GM23338 (cell line): ENCODE data around the gene FBXO9. TPM values are rescaled to one million over a fixed set of nuclear protein-coding genes. Genes with fewer than 3 reads are reported as not detected.

Source experiments
- ATAC-seq: fragments of 200-7000 bp; cut with Tn5 transposase; 3 replicates; pipeline ENCODE4 v1.9.1; 2020
- DNase-seq: peaks from one replicate; pipeline ENCODE4 v3.0.0-alpha.2; 2015; ENCODE audit warnings: low spot score
- H2AFZ ChIP-seq: fragments of 200-600 bp; sonication (generic); 2 replicates; pipeline ENCODE4 v1.8.0; 2016; ENCODE audit warnings: antibody characterized with exemption, mild to moderate bottlenecking, moderate library complexity
- H3F3A ChIP-seq: fragments of 200-600 bp; sonication (generic); replicated peaks from 2 replicates; pipeline ENCODE4 v1.8.0; 2017; ENCODE audit warnings: antibody characterized with exemption, mixed run types, low read depth
- H3K27ac ChIP-seq: fragments of 200-600 bp; sonication (generic); 2 replicates; pipeline ENCODE4 v1.6.1; 2016; ENCODE audit warnings: low read depth
- H3K27me3 ChIP-seq: fragments of 200-600 bp; sonication (generic); 2 replicates; pipeline ENCODE4 v1.8.0; 2016; ENCODE audit warnings: mild to moderate bottlenecking, mixed run types, moderate library complexity; ENCODE audit not compliant: insufficient read depth
- H3K36me3 ChIP-seq: fragments of 200-600 bp; sonication (generic); 2 replicates; pipeline ENCODE4 v1.8.0; 2016; ENCODE audit warnings: mild to moderate bottlenecking; ENCODE audit not compliant: insufficient read depth
- H3K4me1 ChIP-seq: fragments of 200-600 bp; sonication (generic); 2 replicates; pipeline ENCODE4 v1.8.0; 2016; ENCODE audit warnings: mild to moderate bottlenecking, moderate library complexity; ENCODE audit not compliant: insufficient read depth
- H3K4me2 ChIP-seq: fragments of 200-600 bp; sonication (generic); 2 replicates; pipeline ENCODE4 v1.7.1; 2017; ENCODE audit warnings: mixed run types
- H3K4me3 ChIP-seq: fragments of 200-600 bp; sonication (generic); 2 replicates; pipeline ENCODE4 v1.6.1; 2016; ENCODE audit warnings: mixed run types
- H3K79me2 ChIP-seq: fragments of 200-600 bp; sonication (generic); replicated peaks from 2 replicates; pipeline ENCODE4 v1.8.0; 2017; ENCODE audit warnings: mild to moderate bottlenecking; ENCODE audit not compliant: insufficient read depth
- H3K9me2 ChIP-seq: fragments of 200-600 bp; sonication (generic); 2 replicates; pipeline ENCODE4 v1.8.0; 2017; ENCODE audit not compliant: insufficient read depth
- H4K20me1 ChIP-seq: fragments of 200-600 bp; sonication (generic); replicated peaks from 2 replicates; pipeline ENCODE4 v1.8.0; 2017; ENCODE audit warnings: mild to moderate bottlenecking; ENCODE audit not compliant: insufficient read depth
- H3K27ac Mint-ChIP-seq: 2 replicates; pipeline ENCODE4 v1.8.0; 2020; ENCODE audit warnings: inconsistent platforms, mild to moderate bottlenecking, moderate library complexity, mixed read lengths
- H3K27me3 Mint-ChIP-seq: 3 replicates; pipeline ENCODE4 v1.8.0; 2022; ENCODE audit warnings: low read depth, mild to moderate bottlenecking, moderate library complexity, mixed read lengths, inconsistent platforms; ENCODE audit not compliant: insufficient read depth, poor library complexity
- H3K36me3 Mint-ChIP-seq: 3 replicates; pipeline ENCODE4 v1.8.0; 2021; ENCODE audit warnings: low read depth, mild to moderate bottlenecking, inconsistent platforms, moderate library complexity, mixed read lengths
- H3K4me1 Mint-ChIP-seq: 3 replicates; pipeline ENCODE4 v1.8.0; 2020; ENCODE audit warnings: mild to moderate bottlenecking, inconsistent platforms, mixed read lengths
- H3K4me3 Mint-ChIP-seq: 3 replicates; pipeline ENCODE4 v1.8.0; 2021; ENCODE audit warnings: moderate library complexity, mild to moderate bottlenecking, inconsistent platforms, mixed read lengths
- H3K9me3 Mint-ChIP-seq: 3 replicates; pipeline ENCODE4 v1.8.0; 2020; ENCODE audit warnings: moderate library complexity, mild to moderate bottlenecking, inconsistent platforms, mixed read lengths
- CREB1 ChIP-seq: fragments of 250-450 bp; sonication (Bioruptor Pico); IDR thresholded peaks from 2 replicates; pipeline ENCODE4 v1.5.0; 2020; ENCODE audit warnings: low read depth, mild to moderate bottlenecking, moderate library complexity
- CTCF ChIP-seq, 2 experiments: fragments of 200-600 bp in 1 of 2; sonication (generic) in 1 of 2; conservative IDR thresholded peaks; 2 replicates each; pipeline versions ENCODE4 v1.5.1 to v1.6.1; 2016 to 2017; ENCODE audit warnings: antibody characterized with exemption in 2 of 2, low read depth in 2 of 2, mild to moderate bottlenecking in 2 of 2, moderate library complexity in 1 of 2
- ETS1 ChIP-seq: IDR thresholded peaks from 2 replicates; pipeline ENCODE4 v1.6.1; 2016; ENCODE audit warnings: antibody characterized with exemption
- EZH2 ChIP-seq: fragments of 200-600 bp; sonication (generic); IDR thresholded peaks from one replicate; pipeline ENCODE4 v1.8.0; 2017; ENCODE audit warnings: antibody characterized with exemption, mild to moderate bottlenecking, low read depth; ENCODE audit not compliant: unreplicated experiment
- EZH2phosphoT487 ChIP-seq: fragments of 200-600 bp; sonication (generic); IDR thresholded peaks from one replicate; pipeline ENCODE4 v1.8.1; 2018; ENCODE audit warnings: antibody characterized with exemption; ENCODE audit not compliant: unreplicated experiment
- JUNB ChIP-seq: IDR thresholded peaks from one replicate; pipeline ENCODE4 v1.6.1; 2016; ENCODE audit warnings: antibody characterized with exemption; ENCODE audit not compliant: unreplicated experiment
- NANOG ChIP-seq: IDR thresholded peaks from 2 replicates; pipeline ENCODE4 v1.6.1; 2016; ENCODE audit warnings: antibody characterized with exemption, borderline replicate concordance
- POLR2AphosphoS5 ChIP-seq: IDR thresholded peaks from 2 replicates; pipeline ENCODE4 v1.6.1; 2016; ENCODE audit warnings: antibody characterized with exemption, low read depth
- STAT1 ChIP-seq: IDR thresholded peaks from one replicate; pipeline ENCODE4 v1.6.1; 2016; ENCODE audit warnings: antibody characterized with exemption; ENCODE audit not compliant: unreplicated experiment
- ZNF331 ChIP-seq: fragments of 250-450 bp; sonication (Bioruptor Pico); IDR thresholded peaks from 2 replicates; pipeline ENCODE4 v1.5.0; 2020; ENCODE audit warnings: low read depth, mild to moderate bottlenecking, moderate library complexity
- ZNF462 ChIP-seq: fragments of 250-450 bp; sonication (Bioruptor Pico); IDR thresholded peaks from 2 replicates; pipeline ENCODE4 v1.5.0; 2020; ENCODE audit warnings: mild to moderate bottlenecking, moderate library complexity
- polyA plus RNA-seq: library from polyadenylated mRNA; unstranded; fragments of >200 nt; fragmentation: Nextera tagmentation; extraction: Ambion mirVana; gene quantifications from 2 replicates; pipeline ENCODE4 v1.2.1, GENCODE V29; 2016
- total RNA-seq: library from RNA; depleted of rRNA; stranded (reverse); fragments of >200 nt; shearing (Covaris generic); gene quantifications from 2 replicates; pipeline ENCODE4 v1.2.3, GENCODE V29; 2014

The FBXO9 gene
- total and polyA plus RNA-seq, 2 experiments from 2014 or later = 29.8 to 32.8 TPM

- TF ChIP-seq JUNB (no peak), EZH2 (no peak), NANOG (no peak), ETS1 (no peak), POLR2AphosphoS5 (no peak), CREB1 (CRISPR knock-in tag) (no peak), CTCF (conservative IDR thresholded peaks at IDR 0.05; ENCODE audit: low read depth in 2 of 2) (no peak)
Measured at GRCh38 chr6:53139841-53140413, 74.7 kb downstream of the FBXO9 start (continued).

GRCh38 chr6:53142810-53143209 lies 77.6 kb downstream of the FBXO9 start:
- no peak for ATAC-seq
- H3K27ac ChIP-seq = no peak overlapping the region
- H3K9me2 ChIP-seq = no peaks in the 10 kb centered on the region
- Mint-ChIP-seq H3K36me3 (no peaks in the 10 kb centered on the region), H3K4me1 (peaks cover 15% of the 10 kb centered on the region), H3K4me3 (no peak overlapping the region), H3K27ac (no peak overlapping the region), H3K9me3 (no peaks in the 10 kb centered on the region), H3K27me3 (no peaks in the 10 kb centered on the region)
- H3K4me1 ChIP-seq = 0 out of 2 replicates have a peak, but pooled peaks cover 5% of the 10 kb centered on the region
- no peaks in the 10 kb centered on the region for H3K36me3 ChIP-seq
- H3K79me2 ChIP-seq = no peaks in the 10 kb centered on the region
- no peak overlapping the region for H2AFZ ChIP-seq
- no peaks in the 10 kb centered on the region for H3F3A ChIP-seq
- H3K4me2 ChIP-seq = no peak overlapping the region
- no peak for TF ChIP-seq STAT1
- no peak for TF ChIP-seq CREB1 (CRISPR knock-in tag)
- no peak for TF ChIP-seq JUNB
- TF ChIP-seq POLR2AphosphoS5 = no peak
- TF ChIP-seq ZNF462 = no peak
- TF ChIP-seq CTCF (conservative IDR thresholded peaks at IDR 0.05; ENCODE audit: low read depth in 2 of 2) = no peak
- TF ChIP-seq EZH2 = no peak
- no peak for TF ChIP-seq ZNF331 (CRISPR knock-in tag)
- no peak for TF ChIP-seq EZH2phosphoT487
- TF ChIP-seq ETS1 = no peak
- H3K4me3 ChIP-seq = no peak overlapping the region
- H4K20me1 ChIP-seq = no peaks in the 10 kb centered on the region
- no peaks in the 10 kb centered on the region for H3K27me3 ChIP-seq
- no peak for DNase-seq
